Fibroblast of skin of left biceps (primary cell): Measurements from ENCODE around the gene LHX4.

Experiments
- DNase-seq, 2 experiments: peaks; one replicate each; pipeline ENCODE4 v3.0.0-alpha.2; 2013; ENCODE audit warnings: low read depth in 2 of 2

LHX4 gene

DNA sequence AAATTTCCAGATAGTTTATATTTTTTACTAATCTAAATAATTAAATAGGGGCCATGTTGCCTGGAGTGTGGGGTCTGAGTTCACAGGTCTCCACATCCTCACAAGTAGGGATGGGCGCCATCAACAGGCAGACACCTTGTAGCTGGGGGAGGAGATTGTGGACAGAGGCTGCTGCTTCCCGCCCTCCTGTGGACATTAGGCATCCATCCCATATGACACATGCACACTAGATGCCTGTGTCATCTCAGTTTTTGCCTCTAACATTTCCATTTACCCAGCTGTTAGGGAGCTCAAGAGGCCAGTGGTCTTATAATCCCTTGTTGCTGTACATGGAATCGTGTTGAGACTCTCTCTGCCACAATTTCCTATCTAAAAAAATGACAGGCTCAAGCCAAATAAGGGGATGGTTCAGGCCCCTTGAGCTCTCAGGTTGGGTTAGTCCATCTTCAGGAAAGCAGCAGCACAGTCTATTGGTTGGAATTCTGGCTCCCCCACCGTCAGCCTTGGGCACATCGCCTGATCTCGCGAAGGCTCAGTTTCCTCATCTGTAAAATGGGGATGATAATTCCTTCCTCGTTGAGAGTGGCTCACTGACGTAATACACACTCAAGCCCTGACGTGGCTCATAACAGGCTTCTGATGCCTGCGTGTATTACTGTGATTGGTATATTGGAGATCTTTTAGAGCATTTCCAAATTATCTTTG lies 13.6 kb downstream of the LHX4 start:
- no peak for DNase-seq

DNA sequence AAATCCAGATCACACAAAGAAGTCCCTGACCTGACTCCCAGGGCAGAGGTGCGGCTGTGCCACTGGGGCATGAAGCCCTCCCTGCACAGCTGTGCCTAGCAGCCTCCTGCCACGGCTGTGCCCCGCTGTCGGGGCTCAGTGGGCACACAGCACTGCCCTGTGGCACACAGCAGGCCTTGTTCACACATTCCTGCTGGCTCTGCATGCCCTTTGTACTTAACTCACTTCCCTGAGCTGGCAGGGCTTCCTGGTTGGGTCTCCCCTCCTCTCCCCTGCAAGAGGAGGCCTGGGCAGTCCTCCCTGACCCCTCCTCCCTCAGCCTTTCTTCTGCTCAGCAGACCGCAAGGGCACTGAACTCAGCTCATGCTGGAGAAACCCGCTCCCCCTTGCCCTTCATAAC lies 14.8 kb downstream of the LHX4 start:
- no peak for DNase-seq

GRCh38 chr1:180246579-180246978 lies 16.5 kb downstream of the LHX4 start:
- no peak for DNase-seq

- no peak for DNase-seq
These were observed 17.0 kb downstream of the LHX4 start for GRCh38 chr1:180247061-180247460.

DNA sequence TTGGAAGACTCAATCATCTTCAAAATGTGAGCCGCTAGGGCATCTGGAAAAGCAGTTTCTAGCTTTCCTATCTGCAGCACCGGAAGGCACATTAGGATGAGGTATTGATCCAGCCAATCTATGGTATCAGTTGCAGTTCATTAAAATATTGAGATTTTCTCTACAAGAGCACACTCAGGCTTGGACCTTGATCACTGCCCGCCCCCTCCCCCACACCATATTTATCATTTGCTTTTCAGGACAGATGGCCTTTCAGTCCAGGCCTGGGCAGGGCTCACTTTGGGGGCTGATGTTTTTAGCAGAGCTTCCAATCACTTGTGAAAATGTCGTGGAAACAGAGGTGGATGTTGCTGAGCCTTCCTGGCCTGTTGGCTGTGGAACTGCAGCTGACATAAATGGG lies 17.5 kb downstream of the LHX4 start:
- no peak for DNase-seq

DNA sequence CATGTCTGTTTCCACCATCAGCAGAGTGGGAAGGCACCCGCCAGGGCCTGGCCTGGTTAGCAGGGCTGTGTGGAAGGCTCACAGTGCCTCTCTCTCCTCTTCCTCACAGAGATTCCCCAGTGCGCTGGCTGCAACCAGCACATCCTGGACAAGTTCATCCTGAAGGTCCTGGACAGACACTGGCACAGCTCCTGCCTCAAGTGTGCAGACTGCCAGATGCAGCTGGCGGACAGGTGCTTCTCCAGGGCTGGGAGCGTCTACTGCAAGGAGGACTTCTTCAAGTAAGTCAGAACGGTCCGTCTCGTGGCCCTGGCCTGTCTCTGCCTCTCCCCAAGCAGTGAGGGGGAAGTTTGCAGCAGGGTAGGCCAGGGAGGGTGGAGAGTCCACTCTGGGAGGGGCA lies 18.1 kb downstream of the LHX4 start:
- DNase-seq = no peak

DNA sequence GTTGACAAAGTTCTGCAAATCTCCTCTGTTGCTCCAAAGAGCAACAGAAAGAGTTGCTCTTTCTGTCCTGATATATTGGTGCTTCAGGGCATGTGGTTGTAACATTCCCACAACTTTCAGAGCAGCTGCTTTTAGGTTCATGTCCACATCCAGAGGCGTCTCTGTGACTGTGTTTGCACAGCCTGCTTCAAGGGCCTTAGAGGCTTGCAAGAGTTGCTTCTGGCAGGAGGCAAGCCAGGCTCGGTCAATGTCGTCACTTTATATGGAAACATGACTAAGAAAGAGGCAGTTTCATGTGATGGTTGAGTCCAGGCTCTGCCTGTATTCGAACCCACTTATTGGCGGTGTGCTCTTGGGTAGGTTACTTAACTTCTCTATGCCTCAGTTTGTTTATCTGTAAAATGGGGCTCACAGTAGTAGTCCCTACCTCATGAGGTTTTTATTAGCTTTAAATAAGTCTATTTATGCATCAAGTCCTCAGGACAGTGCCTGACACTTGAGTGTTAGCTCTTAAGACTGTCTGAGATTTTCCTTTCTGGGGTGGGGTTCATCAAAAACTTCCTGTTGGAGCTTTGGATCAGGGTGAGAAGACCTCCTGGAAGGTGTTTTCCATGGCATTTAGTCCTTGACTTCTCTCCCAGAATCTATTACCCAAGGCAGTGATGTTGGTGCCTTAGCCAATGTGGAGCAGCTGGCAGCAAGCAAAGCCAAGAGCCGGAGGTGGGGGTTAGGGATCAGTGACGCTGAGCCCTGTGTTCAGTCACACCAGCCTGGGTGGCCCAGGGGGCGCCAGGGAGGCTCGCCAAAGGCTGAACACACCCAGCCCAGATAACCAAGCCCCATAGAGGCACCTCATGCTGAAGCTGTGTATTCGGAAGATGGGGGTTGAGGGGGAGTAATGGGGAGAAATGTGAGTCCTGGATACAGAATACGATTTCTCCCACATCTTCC lies 18.9 kb downstream of the LHX4 start:
- no peak for DNase-seq

DNA sequence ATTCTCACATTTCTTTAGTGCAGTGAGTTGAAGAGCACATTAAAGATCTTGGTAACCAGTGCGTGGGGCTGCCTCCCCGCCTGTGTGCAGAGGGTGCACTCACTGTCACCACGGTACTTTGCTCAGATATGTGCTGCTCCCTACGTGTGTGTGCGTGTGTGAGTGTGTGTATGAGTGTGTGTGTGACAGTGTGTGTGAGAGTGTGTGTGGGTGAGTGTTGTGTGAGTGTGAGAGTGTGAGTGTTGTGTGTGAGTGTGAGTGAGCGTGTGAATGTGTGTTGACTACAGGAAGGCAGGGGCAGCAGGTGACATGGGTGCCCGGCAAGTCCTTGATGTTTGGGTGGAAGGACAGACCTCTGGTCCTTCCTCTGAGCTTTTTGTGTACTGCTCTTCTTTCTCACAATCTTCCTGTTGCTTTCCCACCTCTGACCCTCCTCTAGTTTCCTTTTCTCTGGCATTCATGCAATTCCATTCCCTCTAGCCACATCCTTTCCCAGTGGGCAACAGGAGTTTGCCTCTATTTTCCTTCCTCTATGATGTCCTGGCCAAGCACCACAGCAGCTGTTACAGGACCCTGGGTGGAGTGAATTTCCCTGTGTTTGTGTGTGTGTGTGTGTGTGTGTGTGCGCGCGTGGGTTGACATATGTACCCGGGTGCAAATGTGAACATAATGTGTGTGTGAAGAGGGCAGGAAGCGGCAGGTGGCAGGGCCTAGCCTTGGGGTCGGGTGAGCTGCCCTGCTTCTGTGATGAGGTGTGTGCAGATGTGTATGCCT lies 19.8 kb downstream of the LHX4 start:
- DNase-seq = no peak

DNA sequence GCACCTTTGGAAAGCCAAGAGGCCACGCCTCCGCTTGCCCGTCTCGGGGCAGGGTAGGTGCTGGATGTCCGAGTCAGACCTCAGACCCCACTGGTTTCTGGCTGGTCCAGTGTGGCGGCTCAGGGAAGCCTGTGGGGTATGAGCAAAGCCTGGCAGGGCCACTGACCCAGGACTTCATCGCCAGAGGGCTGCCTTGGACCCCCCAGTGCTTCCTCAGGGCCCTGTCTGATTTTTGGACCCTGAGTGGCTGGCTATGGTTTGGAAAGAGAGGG lies 20.4 kb downstream of the LHX4 start:
- DNase-seq = no peak

DNA sequence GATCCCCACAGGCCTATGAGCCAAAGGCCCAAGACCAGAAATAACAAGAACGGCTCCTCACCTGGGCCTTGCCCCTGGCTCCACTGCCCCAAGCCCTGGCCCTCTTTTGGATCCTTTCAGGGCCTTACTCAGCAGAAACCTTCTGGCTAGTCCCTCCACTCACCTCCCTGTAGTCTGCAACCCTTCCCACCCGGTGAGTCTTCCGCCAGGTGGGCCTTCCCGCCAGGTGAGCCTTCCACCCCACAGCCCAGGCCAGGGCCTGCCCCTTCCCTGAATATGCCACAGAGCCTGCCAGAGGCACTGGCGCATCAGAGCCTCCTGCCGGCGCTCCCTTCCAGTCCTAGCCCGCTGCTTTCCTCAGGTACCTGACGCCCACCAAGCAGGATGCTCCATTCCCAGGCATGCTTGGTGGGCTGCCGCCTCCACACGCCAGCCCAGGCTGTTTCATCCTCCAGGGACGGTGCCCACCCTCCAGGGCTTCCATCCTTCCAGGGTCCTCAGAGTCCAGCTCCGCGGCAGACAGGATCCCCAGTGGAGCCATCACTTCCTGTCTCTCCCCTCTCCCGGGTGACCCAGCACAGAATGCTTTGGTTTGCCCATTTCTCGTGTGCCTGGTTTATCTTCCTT lies 20.9 kb downstream of the LHX4 start:
- DNase-seq = no peak

DNA sequence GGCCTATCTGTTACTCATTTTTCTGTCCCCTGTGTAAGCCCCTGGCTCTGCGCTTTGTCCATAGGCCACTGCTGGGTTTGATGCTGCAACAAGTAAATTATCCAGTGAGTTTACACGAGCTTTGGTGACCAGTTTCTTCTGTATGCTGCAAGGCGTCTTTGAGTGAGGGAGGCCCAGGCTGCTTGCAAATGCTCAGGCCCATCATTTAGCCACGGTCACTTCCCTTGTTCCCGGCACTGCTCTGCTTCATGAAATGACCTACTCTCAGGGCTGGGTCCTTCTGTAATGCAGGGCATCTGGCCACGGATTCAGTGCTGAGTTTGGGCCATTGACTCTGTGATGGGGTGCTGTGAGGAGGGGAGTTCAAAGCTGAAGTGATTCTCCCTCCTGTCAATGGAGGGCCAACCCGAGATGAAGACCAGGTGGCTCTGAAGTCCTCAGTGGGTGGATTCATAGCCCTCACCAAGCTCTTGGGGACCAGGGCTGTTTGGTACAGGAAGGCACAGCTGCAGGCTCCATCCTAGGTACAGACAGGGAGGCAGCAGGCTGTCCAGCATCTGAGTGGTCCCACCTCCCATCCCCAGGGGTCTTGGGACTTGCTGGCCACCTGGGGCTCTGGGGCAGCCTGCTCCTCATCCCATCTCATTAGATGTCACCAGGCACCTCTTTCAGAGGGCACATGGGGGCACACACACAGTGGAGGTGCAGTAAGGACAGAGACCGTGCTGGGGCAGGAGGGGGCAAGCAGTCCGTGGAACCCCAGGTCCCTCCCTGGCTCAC lies 21.7 kb downstream of the LHX4 start:
- no peak for DNase-seq

DNA sequence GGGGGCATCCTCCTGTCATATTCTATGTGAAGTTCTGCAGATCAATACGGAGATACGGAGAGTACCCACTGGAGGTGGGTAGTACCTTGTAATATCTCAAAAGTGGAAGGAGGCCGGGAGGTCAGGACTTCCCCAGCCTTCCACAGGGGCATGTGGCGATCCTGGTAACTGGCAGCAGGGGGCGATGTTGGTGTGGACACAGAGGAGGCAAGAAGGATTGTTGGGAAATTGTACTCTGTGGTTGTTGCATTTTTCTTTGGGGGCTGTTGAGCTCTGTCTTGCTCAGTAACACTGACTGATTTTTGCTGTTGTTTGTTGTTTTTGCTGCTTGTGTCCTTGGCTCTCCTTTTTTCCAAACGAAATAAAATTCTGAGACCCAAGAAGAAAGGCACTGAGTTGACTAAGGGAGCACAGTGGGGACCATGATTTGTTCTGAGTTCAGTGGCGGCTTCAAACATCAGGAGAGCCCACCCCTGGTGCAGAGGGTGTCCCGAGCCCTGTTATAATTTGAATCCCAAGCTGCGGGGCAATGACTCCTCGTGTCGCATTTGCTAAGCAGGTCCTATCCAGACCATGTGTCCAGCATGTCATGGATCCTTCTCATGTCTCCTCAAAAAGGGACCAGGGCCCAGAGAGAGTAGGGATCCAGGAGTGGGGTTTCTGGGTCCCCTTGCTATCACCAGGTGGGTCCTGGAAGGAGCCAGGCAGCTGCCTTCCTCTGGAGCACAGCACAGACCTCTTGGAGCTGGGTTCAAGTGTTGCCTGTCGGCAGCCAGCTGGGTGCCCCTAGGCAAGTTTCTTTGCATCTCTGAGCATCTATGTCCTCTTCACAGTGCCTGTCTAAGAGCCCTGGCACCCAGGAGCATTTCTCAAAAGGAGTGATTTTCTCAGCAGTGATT lies 22.8 kb downstream of the LHX4 start:
- DNase-seq = peak; percentile 14 to 18

GRCh38 chr1:180253585-180254495 lies 23.8 kb downstream of the LHX4 start:
- no peak for DNase-seq

GRCh38 chr1:180254496-180254819 lies 24.4 kb downstream of the LHX4 start:
- no peak for DNase-seq

- no peak for DNase-seq
These were observed 24.8 kb downstream of the LHX4 start for GRCh38 chr1:180254854-180255253.

GRCh38 chr1:180255536-180256340 lies 25.7 kb downstream of the LHX4 start:
- DNase-seq = no peak

GRCh38 chr1:180256341-180257027 lies 26.4 kb downstream of the LHX4 start:
- DNase-seq = no peak

DNA sequence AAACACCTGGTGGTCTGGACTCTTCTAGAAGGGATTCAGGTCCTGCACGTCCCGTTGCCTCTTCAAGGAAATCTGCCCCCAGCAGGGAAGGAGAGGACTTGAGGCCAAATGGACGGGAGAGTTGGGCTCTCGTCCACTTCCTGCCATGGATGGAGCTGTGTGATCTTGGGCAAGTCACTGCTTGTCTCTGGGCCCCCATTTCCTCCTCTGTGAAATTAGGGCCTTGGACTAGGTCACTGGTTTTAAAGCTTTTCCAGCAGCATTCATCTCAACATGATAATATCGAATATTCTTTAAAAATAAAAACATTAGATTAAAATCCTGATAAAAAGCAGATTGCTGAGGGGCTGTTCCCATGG lies 26.9 kb downstream of the LHX4 start:
- no peak for DNase-seq
